DOHH2 (cell line): ENCODE data around the gene JARID2.
A peak's percentile ranks its signal among the peaks of the same experiment; 100 is the strongest.

Source experiments
- H3F3A ChIP-seq: fragments of 200-600 bp; sonication (generic), shearing (Covaris generic); 2 replicates; pipeline ENCODE4 v1.6.0; 2016; ENCODE audit warnings: antibody characterized with exemption, mild to moderate bottlenecking; ENCODE audit not compliant: control insufficient read depth, insufficient read depth
- H3K27ac ChIP-seq: fragments of 200-600 bp; sonication (generic); 2 replicates; pipeline ENCODE4 v1.5.1; 2014; ENCODE audit warnings: low read depth, mild to moderate bottlenecking, low read length, moderate library complexity
- H3K27me3 ChIP-seq: fragments of 200-600 bp; sonication (generic); 2 replicates; pipeline ENCODE4 v1.6.1; 2014; ENCODE audit warnings: mild to moderate bottlenecking, low read length, mixed read lengths; ENCODE audit not compliant: control insufficient read depth
- H3K36me3 ChIP-seq: fragments of 200-600 bp; sonication (generic); 2 replicates; pipeline ENCODE4 v1.6.1; 2014; ENCODE audit warnings: mild to moderate bottlenecking, low read length, moderate library complexity, mixed read lengths; ENCODE audit not compliant: control insufficient read depth
- H3K4me1 ChIP-seq: fragments of 200-600 bp; sonication (generic); 2 replicates; pipeline ENCODE4 v1.6.1; 2014; ENCODE audit warnings: mild to moderate bottlenecking, low read length, mixed read lengths; ENCODE audit not compliant: control insufficient read depth
- H3K4me2 ChIP-seq: fragments of 200-600 bp; sonication (generic); 2 replicates; pipeline ENCODE4 v1.6.0; 2014; ENCODE audit warnings: mild to moderate bottlenecking, low read length, moderate library complexity
- H3K4me3 ChIP-seq: fragments of 200-600 bp; sonication (generic); 2 replicates; pipeline ENCODE4 v1.5.1; 2014; ENCODE audit warnings: mild to moderate bottlenecking, low read length, mixed read lengths
- H3K79me2 ChIP-seq: fragments of 200-600 bp; sonication (generic); 2 replicates; pipeline ENCODE4 v1.6.1; 2014; ENCODE audit warnings: mild to moderate bottlenecking, low read length, mixed read lengths; ENCODE audit not compliant: control insufficient read depth
- H3K9me2 ChIP-seq: fragments of 200-600 bp; sonication (generic); replicated peaks from 2 replicates; pipeline ENCODE4 v1.6.1; 2014; ENCODE audit warnings: mild to moderate bottlenecking, low read length, mixed read lengths; ENCODE audit not compliant: control insufficient read depth
- H3K9me3 ChIP-seq: fragments of 200-600 bp; sonication (generic); 2 replicates; pipeline ENCODE4 v1.6.1; 2014; ENCODE audit warnings: antibody characterized with exemption, low read length, mixed read lengths; ENCODE audit not compliant: control insufficient read depth, insufficient read depth
- H4K20me1 ChIP-seq: fragments of 200-600 bp; sonication (generic); 2 replicates; pipeline ENCODE4 v1.6.0; 2014; ENCODE audit warnings: low read depth, mild to moderate bottlenecking, antibody characterized with exemption, low read length, moderate library complexity; ENCODE audit not compliant: control insufficient read depth, insufficient read depth
- CTCF ChIP-seq: fragments of 200-600 bp; sonication (generic); IDR thresholded peaks from one replicate; pipeline ENCODE4 v1.5.1; 2014; ENCODE audit warnings: antibody characterized with exemption, mild to moderate bottlenecking, low read depth, low read length; ENCODE audit not compliant: poor library complexity, severe bottlenecking
- EZH2phosphoT487 ChIP-seq: fragments of 200-600 bp; sonication (generic); IDR thresholded peaks from 2 replicates; pipeline ENCODE4 v1.6.1; 2017; ENCODE audit warnings: borderline replicate concordance, mild to moderate bottlenecking, antibody characterized with exemption, low read length, moderate library complexity, mixed read lengths

The JARID2 gene

GRCh38 chr6:15255481-15255880, 9.6 kb downstream of the JARID2 start:
- peak overlapping the region; percentile 65 for H3K4me2 ChIP-seq
- H3K79me2 ChIP-seq, result peaks cover 76% of the 10 kb centered on the region
- peaks cover 23% of the 10 kb centered on the region; the same call in 1 of the 2 replicates for H4K20me1 ChIP-seq
- TF ChIP-seq CTCF, result no peak
- no peaks in the 10 kb centered on the region for H3K9me3 ChIP-seq
- H3F3A ChIP-seq, result peaks cover 7% of the 10 kb centered on the region; the same call in 1 of the 2 replicates
- no peaks in the 10 kb centered on the region; the same call in 1 of the 2 replicates for H3K27me3 ChIP-seq
- no peak overlapping the region; the same call in 1 of the 2 replicates for H3K4me3 ChIP-seq
- H3K27ac ChIP-seq, result no peak overlapping the region
- H3K36me3 ChIP-seq, result no peaks in the 10 kb centered on the region
- peaks cover 44% of the 10 kb centered on the region for H3K4me1 ChIP-seq
- H3K9me2 ChIP-seq, result no peaks in the 10 kb centered on the region

- Histone ChIP-seq H3K4me2 (peak overlapping the region; percentile 65), H3K4me3 (no peak overlapping the region; the same call in 1 of the 2 replicates), H3K36me3 (no peaks in the 10 kb centered on the region), H3F3A (peaks cover 7% of the 10 kb centered on the region; the same call in 1 of the 2 replicates), H3K27me3 (no peaks in the 10 kb centered on the region; the same call in 1 of the 2 replicates), H3K9me2 (no peaks in the 10 kb centered on the region), H3K9me3 (no peaks in the 10 kb centered on the region), H3K27ac (no peak overlapping the region), H3K79me2 (peaks cover 74% of the 10 kb centered on the region), H4K20me1 (peaks cover 20% of the 10 kb centered on the region; the same call in 1 of the 2 replicates), H3K4me1 (peaks cover 44% of the 10 kb centered on the region)
- no peak for TF ChIP-seq EZH2phosphoT487
- TF ChIP-seq CTCF, result no peak
These were observed 10.1 kb downstream of the JARID2 start for GRCh38 chr6:15255909-15256395.

DNA sequence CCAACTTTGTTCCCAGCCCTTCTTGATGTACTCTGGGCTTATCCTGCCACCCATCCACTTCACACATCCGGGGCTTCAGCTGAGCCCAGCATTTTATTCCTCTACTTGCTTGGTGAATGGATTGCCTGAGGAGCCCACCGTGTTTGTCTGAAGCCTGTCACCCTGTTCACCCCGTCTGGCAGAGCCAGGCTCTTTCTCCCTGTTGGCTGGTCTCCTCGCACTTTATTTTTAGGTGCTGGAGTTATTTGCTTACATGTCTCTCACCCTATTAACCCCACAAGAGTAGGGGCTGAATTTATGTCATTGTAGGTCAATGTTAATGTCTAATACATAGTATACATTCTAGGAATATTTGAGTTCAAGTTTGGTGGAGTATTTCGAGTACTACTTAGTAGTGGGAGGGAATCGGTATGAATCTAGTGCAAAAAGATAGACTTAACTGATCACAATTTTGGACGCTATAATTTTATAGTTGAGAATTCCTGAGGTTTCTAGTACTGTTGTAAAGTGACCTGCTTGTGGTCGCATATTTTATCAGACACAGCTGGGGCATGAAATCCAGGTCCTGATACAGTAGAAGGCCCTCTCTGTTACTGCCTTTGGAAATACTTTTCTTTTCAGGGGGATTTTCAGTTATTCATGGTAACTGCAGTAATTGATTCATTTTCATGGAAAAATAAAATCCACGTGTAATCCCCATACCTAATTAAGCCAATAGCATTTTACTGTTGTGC, 10.8 kb downstream of the JARID2 start:
- no peak overlapping the region for H3K4me2 ChIP-seq
- no peak overlapping the region for H3K27ac ChIP-seq
- peaks cover 44% of the 10 kb centered on the region for H3K4me1 ChIP-seq
- peaks cover 7% of the 10 kb centered on the region; the same call in 1 of the 2 replicates for H3F3A ChIP-seq
- peaks cover 20% of the 10 kb centered on the region; the same call in 1 of the 2 replicates for H4K20me1 ChIP-seq
- H3K27me3 ChIP-seq, result no peaks in the 10 kb centered on the region; the same call in 1 of the 2 replicates
- TF ChIP-seq EZH2phosphoT487 (no peak), CTCF (no peak)
- H3K9me2 ChIP-seq, result no peaks in the 10 kb centered on the region
- H3K36me3 ChIP-seq, result no peaks in the 10 kb centered on the region
- H3K9me3 ChIP-seq, result no peaks in the 10 kb centered on the region
- H3K79me2 ChIP-seq, result peaks cover 67% of the 10 kb centered on the region
- H3K4me3 ChIP-seq, result no peak overlapping the region
